Keratinocyte (primary cell): Measurements from ENCODE around the gene UNC79. TPM values are rescaled to one million over a fixed set of nuclear protein-coding genes. Genes with fewer than 3 reads are reported as not detected.

Experiments
- DNase-seq: peaks from one replicate; pipeline ENCODE4 v3.0.0-alpha.2; 2011; ENCODE audit warnings: low read depth, missing footprints, low spot score
- FAIRE-seq: peaks from 2 replicates; lab custom pipeline; 2011; peaks lifted over from hg19 to GRCh38; lab: Jason Lieb, UNC
- H2AFZ ChIP-seq: 2 replicates; pipeline ENCODE4 v1.6.0; 2012; ENCODE audit warnings: low read length, control low read depth, inconsistent platforms; ENCODE audit not compliant: control insufficient read depth
- H3K27ac ChIP-seq: 2 replicates; pipeline ENCODE4 v1.5.1; 2011; ENCODE audit warnings: low read length; ENCODE audit not compliant: control insufficient read depth, insufficient read depth
- H3K27me3 ChIP-seq: 3 replicates; pipeline ENCODE4 v1.6.0; 2011; ENCODE audit warnings: low read length; ENCODE audit not compliant: control insufficient read depth, insufficient read depth; ENCODE audit errors: extremely low read depth
- H3K36me3 ChIP-seq, 2 experiments: 2 replicates in 1 of 2; 3 replicates in 1 of 2; pipeline ENCODE4 v1.5.1; 2011; ENCODE audit warnings: low read length in 2 of 2, mild to moderate bottlenecking in 1 of 2; ENCODE audit not compliant: control insufficient read depth in 2 of 2, insufficient read depth in 2 of 2; ENCODE audit errors: extremely low read depth in 1 of 2
- H3K4me1 ChIP-seq: 3 replicates; pipeline ENCODE4 v1.5.1; 2011; ENCODE audit warnings: low read length; ENCODE audit not compliant: control insufficient read depth, insufficient read depth; ENCODE audit errors: extremely low read depth
- H3K4me2 ChIP-seq: 3 replicates; pipeline ENCODE4 v1.6.0; 2011; ENCODE audit warnings: low read depth, low read length; ENCODE audit not compliant: control insufficient read depth, insufficient read depth; ENCODE audit errors: extremely low read depth
- H3K4me3 ChIP-seq, 3 experiments: fragments of 200-600 bp in 1 of 3; sonication (generic) in 1 of 3; 2 replicates in 2 of 3; 3 replicates in 1 of 3; pipeline ENCODE4 v1.5.1; 2011 to 2016; ENCODE audit warnings: low read length in 3 of 3, mild to moderate bottlenecking in 3 of 3, control low read depth in 2 of 3, inconsistent platforms in 1 of 3, low read depth in 1 of 3, mixed read lengths in 1 of 3, mixed run types in 1 of 3, moderate library complexity in 1 of 3; ENCODE audit not compliant: control insufficient read depth in 2 of 3, insufficient read depth in 2 of 3; ENCODE audit errors: extremely low read depth in 1 of 3
- H3K79me2 ChIP-seq: 2 replicates; pipeline ENCODE4 v1.6.0; 2012; ENCODE audit warnings: low read length; ENCODE audit not compliant: control insufficient read depth, insufficient read depth
- H3K9ac ChIP-seq: 3 replicates; pipeline ENCODE4 v1.6.0; 2011; ENCODE audit warnings: low read length; ENCODE audit not compliant: control insufficient read depth, insufficient read depth; ENCODE audit errors: extremely low read depth
- H3K9me1 ChIP-seq: 3 replicates; pipeline ENCODE4 v1.6.0; 2011; ENCODE audit warnings: low read length; ENCODE audit not compliant: control insufficient read depth, insufficient read depth; ENCODE audit errors: extremely low read depth
- H3K9me3 ChIP-seq: 2 replicates; pipeline ENCODE4 v1.5.1; 2012; ENCODE audit warnings: low read depth, low read length; ENCODE audit not compliant: control insufficient read depth
- H4K20me1 ChIP-seq: 3 replicates; pipeline ENCODE4 v1.6.0; 2011; ENCODE audit warnings: low read length; ENCODE audit not compliant: control insufficient read depth, insufficient read depth; ENCODE audit errors: extremely low read depth
- EZH2 ChIP-seq: IDR thresholded peaks from one replicate; pipeline ENCODE4 v1.6.1; 2012; ENCODE audit warnings: inconsistent platforms, mild to moderate bottlenecking, low read length, moderate library complexity
- dilution Hi-C: fragments of 300-500 bp; cut with MboI; formaldehyde crosslinking; loops from one replicate; pipeline ENCODE4 v1.7.0; 2020; ENCODE audit warnings: low sequenced_read_pairs; ENCODE audit not compliant: extremely low pct_ligation_motif_present
- polyA plus RNA-seq, 5 experiments: library from polyadenylated mRNA; depleted of rRNA in 3 of 5; stranded (reverse) in 3 of 5; stranded (forward) in 1 of 5; unstranded in 1 of 5; fragments of >200 nt; gene quantifications; 1 replicate in 1 of 5; 2 replicates in 3 of 5; 3 replicates in 1 of 5; pipeline versions ENCODE4 v1.2.1 to v1.2.3, GENCODE V29; 2011 to 2012; ENCODE audit warnings: missing spikeins in 2 of 5, low read depth in 1 of 5, low replicate concordance in 1 of 5
- TF ChIP-seq, protein P1 (sequence below), 3 experiments: IDR thresholded peaks in 1 of 3; conservative IDR thresholded peaks in 1 of 3; optimal IDR thresholded peaks in 1 of 3; 2 replicates in 2 of 3; 3 replicates in 1 of 3; pipeline versions ENCODE3 to v1.5.1; 2011; ENCODE audit warnings: low read length in 3 of 3, mild to moderate bottlenecking in 3 of 3, moderate library complexity in 2 of 3, control low read depth in 1 of 3, inconsistent platforms in 1 of 3; ENCODE audit not compliant: insufficient read depth in 2 of 3; ENCODE audit errors: extremely low read depth in 1 of 3

UNC79 gene
- polyA plus RNA-seq, 1 donor (not counting 4 experiments of a cell fraction or from before 2014, with no cell fraction given), result 0.01 TPM

- no peak for FAIRE-seq
Measured at GRCh38 chr14:93742761-93743160, 312.0 kb downstream of the UNC79 start.

DNA sequence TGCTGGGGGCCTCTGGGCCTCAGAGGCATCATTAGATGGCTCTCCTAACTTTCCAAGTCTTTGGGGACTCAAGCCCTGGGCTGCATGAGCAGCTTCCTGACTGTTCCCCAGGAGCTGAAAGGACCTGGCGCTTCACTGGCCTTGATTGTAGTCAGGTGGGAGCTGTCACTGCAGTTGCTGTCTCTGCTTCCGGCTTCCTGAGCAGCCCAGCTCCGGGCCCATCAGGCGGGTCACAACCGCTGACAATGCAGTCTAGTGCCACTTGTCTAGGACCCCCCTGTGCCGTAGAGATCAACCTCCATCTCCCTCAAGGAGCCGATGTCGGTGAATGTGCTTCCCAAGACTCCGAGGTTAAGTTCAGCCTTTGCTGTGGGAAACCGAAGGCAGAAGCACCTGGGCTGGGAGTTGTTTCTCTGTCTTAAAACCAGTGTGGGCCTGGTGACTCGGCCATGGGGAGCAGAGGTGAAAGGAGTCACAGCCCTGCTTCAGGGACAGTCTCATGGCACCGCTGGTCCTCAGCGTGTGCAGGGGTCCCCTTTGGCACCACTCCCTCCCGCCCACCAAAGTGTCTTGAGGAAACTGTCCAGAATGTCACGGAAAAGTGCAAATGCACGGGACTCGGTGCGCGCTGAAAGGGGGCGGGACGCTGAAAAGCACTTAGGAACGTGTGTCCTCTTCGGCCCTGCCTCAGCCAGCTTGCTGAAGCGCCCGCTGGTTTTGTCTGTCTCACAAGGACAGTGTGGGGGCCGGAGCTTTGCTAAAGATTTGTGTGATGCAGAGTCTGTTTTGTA, 312.7 kb downstream of the UNC79 start:
- FAIRE-seq, result no peak
- dilution Hi-C loops, result no loop called here

More at GRCh38 chr14:93742761-93743160, 312.0 kb downstream of the UNC79 start:
- Histone ChIP-seq H2AFZ (no peak overlapping the region), H4K20me1 (no peaks in the 10 kb centered on the region), H3K27me3 (no peaks in the 10 kb centered on the region), H3K9me1 (no peaks in the 10 kb centered on the region), H3K9me3 (no peaks in the 10 kb centered on the region), H3K27ac (no peak overlapping the region), H3K36me3 (no peaks in the 10 kb centered on the region), H3K9ac (no peak overlapping the region), H3K4me3 (no peak overlapping the region), H3K4me2 (no peak overlapping the region), H3K79me2 (no peaks in the 10 kb centered on the region), H3K4me1 (no peaks in the 10 kb centered on the region)
- no peak for DNase-seq
- TF ChIP-seq, protein P1, sequence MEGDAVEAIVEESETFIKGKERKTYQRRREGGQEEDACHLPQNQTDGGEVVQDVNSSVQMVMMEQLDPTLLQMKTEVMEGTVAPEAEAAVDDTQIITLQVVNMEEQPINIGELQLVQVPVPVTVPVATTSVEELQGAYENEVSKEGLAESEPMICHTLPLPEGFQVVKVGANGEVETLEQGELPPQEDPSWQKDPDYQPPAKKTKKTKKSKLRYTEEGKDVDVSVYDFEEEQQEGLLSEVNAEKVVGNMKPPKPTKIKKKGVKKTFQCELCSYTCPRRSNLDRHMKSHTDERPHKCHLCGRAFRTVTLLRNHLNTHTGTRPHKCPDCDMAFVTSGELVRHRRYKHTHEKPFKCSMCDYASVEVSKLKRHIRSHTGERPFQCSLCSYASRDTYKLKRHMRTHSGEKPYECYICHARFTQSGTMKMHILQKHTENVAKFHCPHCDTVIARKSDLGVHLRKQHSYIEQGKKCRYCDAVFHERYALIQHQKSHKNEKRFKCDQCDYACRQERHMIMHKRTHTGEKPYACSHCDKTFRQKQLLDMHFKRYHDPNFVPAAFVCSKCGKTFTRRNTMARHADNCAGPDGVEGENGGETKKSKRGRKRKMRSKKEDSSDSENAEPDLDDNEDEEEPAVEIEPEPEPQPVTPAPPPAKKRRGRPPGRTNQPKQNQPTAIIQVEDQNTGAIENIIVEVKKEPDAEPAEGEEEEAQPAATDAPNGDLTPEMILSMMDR (optimal IDR thresholded peaks at IDR 0.05 in 1 of 3, IDR thresholded peaks at IDR 0.05 in 1 of 3, conservative IDR thresholded peaks at IDR 0.05 in 1 of 3; ENCODE audit: extremely low read depth in 1 of 3, insufficient read depth in 2 of 3, low read length in 3 of 3), result no peak
- TF ChIP-seq EZH2, result no peak
- dilution Hi-C loops, result no loop called here

More for the DNA sequence above, 312.7 kb downstream of the UNC79 start:
- Histone ChIP-seq H3K79me2 (no peaks in the 10 kb centered on the region), H3K4me2 (no peak overlapping the region), H3K9me1 (no peaks in the 10 kb centered on the region), H3K27ac (no peak overlapping the region), H3K9ac (no peak overlapping the region), H3K9me3 (no peaks in the 10 kb centered on the region), H3K27me3 (no peaks in the 10 kb centered on the region), H4K20me1 (no peaks in the 10 kb centered on the region), H2AFZ (no peak overlapping the region), H3K36me3 (no peaks in the 10 kb centered on the region), H3K4me1 (no peaks in the 10 kb centered on the region), H3K4me3 (no peak overlapping the region)
- no peak for DNase-seq
- TF ChIP-seq, protein P1 (optimal IDR thresholded peaks at IDR 0.05 in 1 of 3, IDR thresholded peaks at IDR 0.05 in 1 of 3, conservative IDR thresholded peaks at IDR 0.05 in 1 of 3; ENCODE audit: extremely low read depth in 1 of 3, insufficient read depth in 2 of 3, low read length in 3 of 3), result no peak
- no peak for TF ChIP-seq EZH2
